Hepatocyte (in vitro differentiated cells): ENCODE results near the gene RAB37.

Source experiments
- EZH2 ChIP-seq: fragments of 200-600 bp; sonication (generic); IDR thresholded peaks from 2 replicates; pipeline ENCODE4 v1.6.1; 2016; ENCODE audit warnings: antibody characterized with exemption, mild to moderate bottlenecking, borderline replicate concordance
- TF ChIP-seq, protein P1 (sequence below): fragments of 200-600 bp; sonication (generic); IDR thresholded peaks from 2 replicates; pipeline ENCODE4 v1.5.1; 2016; ENCODE audit warnings: antibody characterized with exemption, mild to moderate bottlenecking; ENCODE audit not compliant: poor library complexity

DNA sequence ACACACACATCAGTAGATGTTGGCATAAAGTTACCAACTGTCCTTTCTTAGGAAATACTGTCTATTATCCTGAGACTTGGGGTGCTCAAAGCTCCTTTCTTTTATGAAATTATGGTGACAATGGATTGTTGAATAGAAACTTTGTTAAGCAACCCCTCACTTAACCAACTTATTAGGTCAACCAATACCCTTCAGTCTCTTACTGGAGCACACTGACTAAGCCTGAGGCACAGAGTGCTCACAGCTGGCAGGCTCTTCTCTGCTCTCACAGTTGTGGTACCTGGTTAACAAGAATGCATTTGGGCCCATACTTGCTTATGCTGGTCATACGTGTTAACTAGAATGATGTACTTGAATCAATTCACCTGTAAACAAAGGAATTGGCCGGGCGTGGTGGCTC is 49.2 kb upstream of the RAB37 start:
- TF ChIP-seq EZH2 = no peak
- TF ChIP-seq, protein P1, sequence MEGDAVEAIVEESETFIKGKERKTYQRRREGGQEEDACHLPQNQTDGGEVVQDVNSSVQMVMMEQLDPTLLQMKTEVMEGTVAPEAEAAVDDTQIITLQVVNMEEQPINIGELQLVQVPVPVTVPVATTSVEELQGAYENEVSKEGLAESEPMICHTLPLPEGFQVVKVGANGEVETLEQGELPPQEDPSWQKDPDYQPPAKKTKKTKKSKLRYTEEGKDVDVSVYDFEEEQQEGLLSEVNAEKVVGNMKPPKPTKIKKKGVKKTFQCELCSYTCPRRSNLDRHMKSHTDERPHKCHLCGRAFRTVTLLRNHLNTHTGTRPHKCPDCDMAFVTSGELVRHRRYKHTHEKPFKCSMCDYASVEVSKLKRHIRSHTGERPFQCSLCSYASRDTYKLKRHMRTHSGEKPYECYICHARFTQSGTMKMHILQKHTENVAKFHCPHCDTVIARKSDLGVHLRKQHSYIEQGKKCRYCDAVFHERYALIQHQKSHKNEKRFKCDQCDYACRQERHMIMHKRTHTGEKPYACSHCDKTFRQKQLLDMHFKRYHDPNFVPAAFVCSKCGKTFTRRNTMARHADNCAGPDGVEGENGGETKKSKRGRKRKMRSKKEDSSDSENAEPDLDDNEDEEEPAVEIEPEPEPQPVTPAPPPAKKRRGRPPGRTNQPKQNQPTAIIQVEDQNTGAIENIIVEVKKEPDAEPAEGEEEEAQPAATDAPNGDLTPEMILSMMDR = no peak
